Colonic mucosa (tissue), 4 donors: Measurements from ENCODE around the gene ATP10D. TPM values are rescaled to one million over a fixed set of nuclear protein-coding genes. Genes with fewer than 3 reads are reported as not detected.

ENCODE experiments used
- DNase-seq: peaks from one replicate; pipeline ENCODE4 v3.0.0-alpha.2; 2020
- H3K27ac ChIP-seq: fragments of 200-600 bp; one replicate; pipeline ENCODE4 v1.8.0; 2021
- H3K27me3 ChIP-seq: fragments of 200-600 bp; one replicate; pipeline ENCODE4 v1.8.0; 2021
- H3K36me3 ChIP-seq: fragments of 200-600 bp; one replicate; pipeline ENCODE4 v1.8.0; 2021
- H3K4me1 ChIP-seq: fragments of 200-600 bp; one replicate; pipeline ENCODE4 v1.8.0; 2021; ENCODE audit warnings: mild to moderate bottlenecking
- H3K4me3 ChIP-seq: fragments of 200-600 bp; one replicate; pipeline ENCODE4 v1.8.0; 2021
- H3K9ac ChIP-seq, 2 donors: one replicate each; pipeline ENCODE4 v1.7.0; 2013; ENCODE audit warnings: control low read depth in 2 of 2, low read depth in 2 of 2, low read length in 2 of 2
- H3K9me3 ChIP-seq: fragments of 200-600 bp; one replicate; pipeline ENCODE4 v1.8.0; 2021
- intact Hi-C: fragments of 100-400 bp; cut with DNase I; formaldehyde crosslinking; loops from one replicate; pipeline ENCODE4 v1.14.1; 2022
- total RNA-seq, 2 donors: library from RNA; stranded (reverse); fragmentation: NEBNext Ultra II Directional in 1 of 2; extraction: Animal tissue kit (Norgen Biotek cat#: 25700) in 1 of 2; gene quantifications; one replicate each; pipeline ENCODE4 v1.2.1, GENCODE V29; 2021
- TF ChIP-seq, protein P1 (sequence below): fragments of 200-600 bp; IDR thresholded peaks from one replicate; pipeline ENCODE4 v1.8.0; 2022; ENCODE audit warnings: antibody characterized with exemption, mild to moderate bottlenecking
- donor health status: healthy.
- donor health status: DM: no; HTN: no; CAD: no.
- donor health status: DM: no; HTN: no; CAD: no.

Gene ATP10D
- total RNA-seq, 2 donors from 2014 or later, result 8.6 to 11.3 TPM

GRCh38 chr4:47471064-47471463, 14.0 kb upstream of the ATP10D start:
- Histone ChIP-seq H3K4me3 (no peak overlapping the region), H3K27ac (no peak overlapping the region), H3K4me1 (no peaks in the 10 kb centered on the region), H3K36me3 (no peaks in the 10 kb centered on the region), H3K27me3 (no peaks in the 10 kb centered on the region), H3K9ac (no peak overlapping the region), H3K9me3 (no peaks in the 10 kb centered on the region)
- intact Hi-C loops, result no loop called here
- TF ChIP-seq, protein P1, sequence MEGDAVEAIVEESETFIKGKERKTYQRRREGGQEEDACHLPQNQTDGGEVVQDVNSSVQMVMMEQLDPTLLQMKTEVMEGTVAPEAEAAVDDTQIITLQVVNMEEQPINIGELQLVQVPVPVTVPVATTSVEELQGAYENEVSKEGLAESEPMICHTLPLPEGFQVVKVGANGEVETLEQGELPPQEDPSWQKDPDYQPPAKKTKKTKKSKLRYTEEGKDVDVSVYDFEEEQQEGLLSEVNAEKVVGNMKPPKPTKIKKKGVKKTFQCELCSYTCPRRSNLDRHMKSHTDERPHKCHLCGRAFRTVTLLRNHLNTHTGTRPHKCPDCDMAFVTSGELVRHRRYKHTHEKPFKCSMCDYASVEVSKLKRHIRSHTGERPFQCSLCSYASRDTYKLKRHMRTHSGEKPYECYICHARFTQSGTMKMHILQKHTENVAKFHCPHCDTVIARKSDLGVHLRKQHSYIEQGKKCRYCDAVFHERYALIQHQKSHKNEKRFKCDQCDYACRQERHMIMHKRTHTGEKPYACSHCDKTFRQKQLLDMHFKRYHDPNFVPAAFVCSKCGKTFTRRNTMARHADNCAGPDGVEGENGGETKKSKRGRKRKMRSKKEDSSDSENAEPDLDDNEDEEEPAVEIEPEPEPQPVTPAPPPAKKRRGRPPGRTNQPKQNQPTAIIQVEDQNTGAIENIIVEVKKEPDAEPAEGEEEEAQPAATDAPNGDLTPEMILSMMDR, result no peak
- no peak for DNase-seq

DNA sequence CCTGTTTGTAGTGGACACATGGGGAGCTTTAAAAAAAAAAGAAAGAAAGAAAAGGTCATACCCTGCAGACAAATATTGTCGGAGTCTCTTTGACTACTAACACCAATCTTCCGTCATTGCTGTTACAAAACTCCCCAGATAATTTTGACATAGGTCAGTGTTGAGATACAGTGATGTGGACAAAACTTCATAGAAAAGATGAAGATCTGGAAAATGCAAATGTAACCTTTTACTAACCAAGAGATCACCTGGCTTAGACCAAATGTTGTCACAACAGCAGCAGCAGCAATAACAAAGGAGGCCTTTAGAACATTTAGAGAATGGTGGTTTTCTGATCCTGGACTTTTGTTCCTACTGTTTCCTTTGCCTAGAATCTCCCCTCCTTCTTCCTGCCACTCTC, 13.5 kb upstream of the ATP10D start:
- DNase-seq, result no peak
- no peaks in the 10 kb centered on the region for H3K36me3 ChIP-seq
- no peaks in the 10 kb centered on the region for H3K9me3 ChIP-seq
- TF ChIP-seq, protein P1, result no peak
- H3K4me3 ChIP-seq, result no peak overlapping the region
- H3K27me3 ChIP-seq, result no peaks in the 10 kb centered on the region
- H3K4me1 ChIP-seq, result no peaks in the 10 kb centered on the region
- H3K27ac ChIP-seq, result no peak overlapping the region
- intact Hi-C loops, result no loop called here
- no peak overlapping the region for H3K9ac ChIP-seq

DNA sequence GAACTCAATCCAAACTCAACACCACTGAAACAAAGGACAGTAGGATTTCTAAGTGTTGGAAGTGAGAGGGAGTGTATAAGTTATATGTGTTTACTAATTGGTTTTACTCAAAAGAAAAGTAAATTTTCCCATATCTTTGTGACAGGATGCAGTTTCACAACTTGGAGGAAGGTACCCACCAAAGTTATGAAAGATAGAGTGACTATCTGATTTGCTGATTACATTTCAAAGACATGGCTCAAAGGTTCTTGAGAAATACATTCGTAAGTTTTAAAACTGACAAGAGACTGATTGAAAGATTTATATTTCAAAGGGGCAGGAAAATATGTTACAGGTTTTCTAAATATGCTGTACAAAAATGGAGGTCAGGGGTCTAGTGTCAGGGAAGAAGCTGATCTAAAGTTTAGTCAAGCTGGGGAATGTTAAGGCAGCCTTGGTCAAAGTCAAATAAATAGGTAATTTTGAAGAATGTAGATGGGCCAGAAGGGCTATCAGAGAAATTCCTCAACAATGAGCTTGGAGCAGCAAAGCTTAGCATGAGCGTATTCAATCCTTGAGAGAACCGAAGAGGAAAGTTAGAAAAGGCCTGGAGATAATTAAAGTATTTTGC, 11.8 kb upstream of the ATP10D start:
- Histone ChIP-seq H3K4me3 (no peak overlapping the region), H3K36me3 (no peaks in the 10 kb centered on the region), H3K4me1 (no peaks in the 10 kb centered on the region), H3K9ac (no peak overlapping the region), H3K27me3 (no peaks in the 10 kb centered on the region), H3K27ac (no peak overlapping the region), H3K9me3 (no peaks in the 10 kb centered on the region)
- no peak for DNase-seq
- intact Hi-C loops, result no loop called here
- TF ChIP-seq, protein P1, result no peak

GRCh38 chr4:47474799-47475198, 10.3 kb upstream of the ATP10D start:
- no peaks in the 10 kb centered on the region for H3K36me3 ChIP-seq
- DNase-seq, result no peak
- intact Hi-C loops, result no loop called here
- no peak overlapping the region for H3K9ac ChIP-seq
- H3K9me3 ChIP-seq, result no peaks in the 10 kb centered on the region
- no peak overlapping the region for H3K27ac ChIP-seq
- H3K27me3 ChIP-seq, result no peaks in the 10 kb centered on the region
- TF ChIP-seq, protein P1, result no peak
- no peaks in the 10 kb centered on the region for H3K4me1 ChIP-seq
- H3K4me3 ChIP-seq, result no peak overlapping the region

DNA sequence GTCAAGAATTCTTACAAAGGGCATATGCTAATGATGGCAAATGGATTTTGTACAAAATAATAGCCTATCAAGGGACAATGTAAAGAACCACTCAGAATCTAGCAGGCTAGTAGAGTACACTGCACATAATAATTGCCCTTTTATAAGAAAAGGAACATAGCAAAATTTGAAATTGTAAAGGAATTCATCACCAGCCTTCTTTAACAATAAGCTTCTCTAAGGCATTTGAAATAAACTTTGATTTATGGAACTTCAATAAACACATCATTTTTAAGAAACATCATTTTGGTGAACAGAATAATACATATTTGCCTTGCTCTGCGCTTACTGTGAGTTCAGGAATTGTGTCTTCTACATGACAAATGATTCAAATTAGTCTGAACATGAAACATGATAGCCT, 9.7 kb upstream of the ATP10D start:
- no peaks in the 10 kb centered on the region for H3K4me1 ChIP-seq
- TF ChIP-seq, protein P1, result no peak
- no peak overlapping the region for H3K27ac ChIP-seq
- DNase-seq, result no peak
- no peaks in the 10 kb centered on the region for H3K9me3 ChIP-seq
- no peaks in the 10 kb centered on the region for H3K36me3 ChIP-seq
- no peaks in the 10 kb centered on the region for H3K27me3 ChIP-seq
- intact Hi-C loops, result no loop called here
- H3K4me3 ChIP-seq, result no peak overlapping the region
- H3K9ac ChIP-seq, result no peak overlapping the region
